ENCODE measurements around the gene NMNAT2.

NMNAT2 gene

DNA sequence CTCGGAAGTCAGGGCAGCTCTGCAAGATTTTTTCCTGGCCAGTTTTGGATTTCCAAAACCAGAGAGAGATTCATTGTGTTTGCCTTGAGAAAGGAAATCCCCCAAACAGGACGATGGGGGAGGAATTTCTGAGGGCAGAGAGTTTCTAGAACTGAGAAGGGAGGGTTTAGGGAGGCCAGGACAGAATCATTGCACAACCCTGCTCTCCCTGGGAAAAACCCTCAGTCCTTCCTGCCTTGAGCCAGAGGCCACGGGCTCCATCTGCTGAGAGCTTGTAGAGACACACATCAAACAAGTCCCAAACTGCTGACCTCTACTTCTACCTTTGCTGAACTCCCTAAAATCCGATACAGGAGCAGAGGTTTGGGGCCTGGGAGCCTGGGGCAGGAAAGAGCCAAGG lies 99.7 kb downstream of the NMNAT2 start:
- TF ChIP-seq, protein P1, sequence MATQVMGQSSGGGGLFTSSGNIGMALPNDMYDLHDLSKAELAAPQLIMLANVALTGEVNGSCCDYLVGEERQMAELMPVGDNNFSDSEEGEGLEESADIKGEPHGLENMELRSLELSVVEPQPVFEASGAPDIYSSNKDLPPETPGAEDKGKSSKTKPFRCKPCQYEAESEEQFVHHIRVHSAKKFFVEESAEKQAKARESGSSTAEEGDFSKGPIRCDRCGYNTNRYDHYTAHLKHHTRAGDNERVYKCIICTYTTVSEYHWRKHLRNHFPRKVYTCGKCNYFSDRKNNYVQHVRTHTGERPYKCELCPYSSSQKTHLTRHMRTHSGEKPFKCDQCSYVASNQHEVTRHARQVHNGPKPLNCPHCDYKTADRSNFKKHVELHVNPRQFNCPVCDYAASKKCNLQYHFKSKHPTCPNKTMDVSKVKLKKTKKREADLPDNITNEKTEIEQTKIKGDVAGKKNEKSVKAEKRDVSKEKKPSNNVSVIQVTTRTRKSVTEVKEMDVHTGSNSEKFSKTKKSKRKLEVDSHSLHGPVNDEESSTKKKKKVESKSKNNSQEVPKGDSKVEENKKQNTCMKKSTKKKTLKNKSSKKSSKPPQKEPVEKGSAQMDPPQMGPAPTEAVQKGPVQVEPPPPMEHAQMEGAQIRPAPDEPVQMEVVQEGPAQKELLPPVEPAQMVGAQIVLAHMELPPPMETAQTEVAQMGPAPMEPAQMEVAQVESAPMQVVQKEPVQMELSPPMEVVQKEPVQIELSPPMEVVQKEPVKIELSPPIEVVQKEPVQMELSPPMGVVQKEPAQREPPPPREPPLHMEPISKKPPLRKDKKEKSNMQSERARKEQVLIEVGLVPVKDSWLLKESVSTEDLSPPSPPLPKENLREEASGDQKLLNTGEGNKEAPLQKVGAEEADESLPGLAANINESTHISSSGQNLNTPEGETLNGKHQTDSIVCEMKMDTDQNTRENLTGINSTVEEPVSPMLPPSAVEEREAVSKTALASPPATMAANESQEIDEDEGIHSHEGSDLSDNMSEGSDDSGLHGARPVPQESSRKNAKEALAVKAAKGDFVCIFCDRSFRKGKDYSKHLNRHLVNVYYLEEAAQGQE (IDR thresholded peaks at IDR 0.05; ENCODE audit: insufficient read depth in 1 of 2, low read depth in 2 of 2, low read length in 2 of 2) = no peak
- no peak for TF ChIP-seq TAF1 (IDR thresholded peaks at IDR 0.05; ENCODE audit: borderline replicate concordance, insufficient read depth, low read length)
- no peak for TF ChIP-seq FOXP2 (optimal IDR thresholded peaks at IDR 0.05; ENCODE audit: borderline replicate concordance, extremely low read depth, extremely low read length, insufficient read depth)
- no peak for TF ChIP-seq SIN3A (IDR thresholded peaks at IDR 0.05; ENCODE audit: borderline replicate concordance, insufficient read depth, low read length)
- TF ChIP-seq POLR2AphosphoS5 (IDR thresholded peaks at IDR 0.05; ENCODE audit: low read depth, low read length) = no peak

DNA sequence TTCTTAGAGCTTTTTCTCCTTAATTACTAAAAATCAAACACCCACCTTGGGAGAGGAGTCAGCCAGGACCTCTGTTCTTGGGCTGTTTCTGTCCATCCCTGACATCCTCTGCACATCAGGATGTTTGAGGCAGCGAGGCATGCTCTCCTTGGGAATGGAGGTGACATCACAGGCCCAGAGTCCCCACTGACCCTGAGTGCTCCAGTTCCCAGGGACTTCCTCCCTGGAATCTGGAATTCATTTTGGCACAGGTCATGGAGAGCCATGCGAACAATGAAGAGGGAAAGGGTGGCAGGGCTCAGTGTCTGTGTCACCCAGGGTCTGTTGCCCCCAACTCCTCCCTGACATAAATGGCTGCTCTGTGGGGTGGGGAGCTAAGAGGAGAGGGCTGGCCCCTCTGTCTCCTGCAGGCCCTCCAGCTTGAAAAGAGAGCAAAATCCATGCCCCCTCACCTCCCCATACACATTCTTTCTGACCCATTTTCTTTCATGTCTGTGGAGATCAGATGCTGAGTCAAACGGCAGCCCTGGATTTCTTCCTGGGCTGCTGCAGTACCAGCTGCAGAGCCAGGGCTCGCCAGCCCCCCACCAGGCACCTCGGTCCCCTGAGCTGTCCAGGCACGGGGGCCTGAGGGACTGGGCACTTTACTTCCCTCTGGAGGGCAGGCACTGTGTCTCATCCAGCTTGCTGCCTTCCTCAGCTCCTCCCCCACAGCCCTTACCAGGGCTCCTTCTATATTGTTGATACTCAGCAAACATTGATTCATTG lies 102.0 kb downstream of the NMNAT2 start:
- TF ChIP-seq POLR2AphosphoS5 (IDR thresholded peaks at IDR 0.05; ENCODE audit: low read depth, low read length) (no peak), FOXP2 (optimal IDR thresholded peaks at IDR 0.05; ENCODE audit: borderline replicate concordance, extremely low read depth, extremely low read length, insufficient read depth) (no peak), SIN3A (IDR thresholded peaks at IDR 0.05; ENCODE audit: borderline replicate concordance, insufficient read depth, low read length) (no peak), TAF1 (IDR thresholded peaks at IDR 0.05; ENCODE audit: borderline replicate concordance, insufficient read depth, low read length) (no peak)
- TF ChIP-seq, protein P1 (IDR thresholded peaks at IDR 0.05; ENCODE audit: insufficient read depth in 1 of 2, low read depth in 2 of 2, low read length in 2 of 2) = no peak

DNA sequence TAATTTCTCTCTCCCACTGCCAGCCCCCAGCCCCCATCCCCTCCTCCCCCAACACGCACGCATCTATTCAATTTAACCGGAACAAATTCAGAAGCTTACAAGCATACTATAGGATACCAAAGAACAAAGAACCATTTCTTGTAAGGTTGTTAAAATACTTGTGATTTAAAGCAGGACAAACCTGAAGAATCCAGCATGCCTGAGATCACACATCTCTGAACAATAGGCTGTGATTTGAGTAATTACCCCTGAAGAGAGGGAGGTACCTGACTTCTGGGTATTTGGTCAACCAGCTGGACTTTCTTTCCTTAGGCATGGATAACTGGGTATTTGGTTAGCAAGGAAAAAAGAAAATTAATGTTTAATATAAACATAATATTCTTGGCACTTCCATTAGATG lies 105.1 kb downstream of the NMNAT2 start:
- TF ChIP-seq, protein P1 (IDR thresholded peaks at IDR 0.05; ENCODE audit: insufficient read depth in 1 of 2, low read depth in 2 of 2, low read length in 2 of 2) = no peak
- TF ChIP-seq SIN3A (IDR thresholded peaks at IDR 0.05; ENCODE audit: borderline replicate concordance, insufficient read depth, low read length) (no peak), FOXP2 (optimal IDR thresholded peaks at IDR 0.05; ENCODE audit: borderline replicate concordance, extremely low read depth, extremely low read length, insufficient read depth) (no peak), TAF1 (IDR thresholded peaks at IDR 0.05; ENCODE audit: borderline replicate concordance, insufficient read depth, low read length) (no peak)

DNA sequence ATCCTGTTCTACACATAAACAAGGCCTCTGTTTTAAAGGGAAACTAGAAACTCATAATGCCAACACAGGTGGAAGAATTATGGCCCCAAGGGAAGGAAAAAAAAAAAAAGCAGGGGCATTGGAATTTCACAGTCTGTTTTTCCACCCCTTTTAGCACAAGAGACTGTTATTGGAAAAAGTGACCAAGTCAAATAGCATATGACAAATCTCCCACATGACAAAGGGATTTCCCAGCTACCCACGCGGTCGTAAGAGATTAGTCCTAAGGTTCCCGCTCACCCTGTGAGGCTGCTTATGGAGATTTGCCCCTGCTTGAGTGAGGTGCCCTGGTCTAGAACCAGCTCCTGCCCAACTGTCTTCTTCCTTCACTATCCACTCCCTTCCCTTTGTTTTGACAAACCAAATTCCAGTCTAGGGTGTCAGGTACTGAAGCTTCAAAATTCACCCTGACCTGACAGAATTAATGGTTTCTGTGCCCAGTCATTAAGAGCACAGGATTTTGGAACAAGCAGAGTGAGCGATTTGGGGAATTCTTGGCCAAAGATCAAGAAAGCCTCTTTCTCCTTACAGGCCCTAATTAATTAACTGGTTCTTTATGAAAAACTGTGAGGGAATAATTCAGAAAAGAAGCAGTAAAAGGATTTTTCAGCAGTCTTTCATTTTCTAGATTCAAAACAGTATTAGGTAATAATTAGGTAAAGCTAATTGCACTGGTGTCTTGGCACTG lies 107.3 kb downstream of the NMNAT2 start:
- TF ChIP-seq, protein P1 (IDR thresholded peaks at IDR 0.05; ENCODE audit: insufficient read depth in 1 of 2, low read depth in 2 of 2, low read length in 2 of 2) = no peak
- no peak for TF ChIP-seq SIN3A (IDR thresholded peaks at IDR 0.05; ENCODE audit: borderline replicate concordance, insufficient read depth, low read length)
- TF ChIP-seq TAF1 (IDR thresholded peaks at IDR 0.05; ENCODE audit: borderline replicate concordance, insufficient read depth, low read length) = no peak
- TF ChIP-seq POLR2AphosphoS5 (IDR thresholded peaks at IDR 0.05; ENCODE audit: low read depth, low read length) = no peak
- no peak for TF ChIP-seq FOXP2 (optimal IDR thresholded peaks at IDR 0.05; ENCODE audit: borderline replicate concordance, extremely low read depth, extremely low read length, insufficient read depth)

Measured in PFSK-1 (cell line).